Astrocyte of the cerebellum (primary cell): Measurements from ENCODE around the gene RAD51B.
A peak's percentile ranks its signal among the peaks of the same experiment; 100 is the strongest.
"Not testable (repeated sequence)": the region's sequence is repeated elsewhere in the genome, so short reads cannot be mapped to it uniquely, and the experiment has no call there.

Experiments
- DNase-seq: peaks from one replicate; pipeline ENCODE4 v3.0.0-alpha.2; 2011; ENCODE audit warnings: low read depth
- H3K4me3 ChIP-seq: 2 replicates; pipeline ENCODE4 v1.5.1; 2011; ENCODE audit warnings: mild to moderate bottlenecking, low read depth, low read length, moderate library complexity
- CTCF ChIP-seq: IDR thresholded peaks from 2 replicates; pipeline ENCODE4 v1.5.1; 2012; ENCODE audit warnings: low read length, low read depth, moderate library complexity, mild to moderate bottlenecking; ENCODE audit errors: missing control alignments
- in situ Hi-C: cut with HindIII; loops from 2 replicates; pipeline ENCODE4 v1.10.0; 2017; ENCODE audit warnings: low sequenced_read_pairs

The RAD51B gene

DNA sequence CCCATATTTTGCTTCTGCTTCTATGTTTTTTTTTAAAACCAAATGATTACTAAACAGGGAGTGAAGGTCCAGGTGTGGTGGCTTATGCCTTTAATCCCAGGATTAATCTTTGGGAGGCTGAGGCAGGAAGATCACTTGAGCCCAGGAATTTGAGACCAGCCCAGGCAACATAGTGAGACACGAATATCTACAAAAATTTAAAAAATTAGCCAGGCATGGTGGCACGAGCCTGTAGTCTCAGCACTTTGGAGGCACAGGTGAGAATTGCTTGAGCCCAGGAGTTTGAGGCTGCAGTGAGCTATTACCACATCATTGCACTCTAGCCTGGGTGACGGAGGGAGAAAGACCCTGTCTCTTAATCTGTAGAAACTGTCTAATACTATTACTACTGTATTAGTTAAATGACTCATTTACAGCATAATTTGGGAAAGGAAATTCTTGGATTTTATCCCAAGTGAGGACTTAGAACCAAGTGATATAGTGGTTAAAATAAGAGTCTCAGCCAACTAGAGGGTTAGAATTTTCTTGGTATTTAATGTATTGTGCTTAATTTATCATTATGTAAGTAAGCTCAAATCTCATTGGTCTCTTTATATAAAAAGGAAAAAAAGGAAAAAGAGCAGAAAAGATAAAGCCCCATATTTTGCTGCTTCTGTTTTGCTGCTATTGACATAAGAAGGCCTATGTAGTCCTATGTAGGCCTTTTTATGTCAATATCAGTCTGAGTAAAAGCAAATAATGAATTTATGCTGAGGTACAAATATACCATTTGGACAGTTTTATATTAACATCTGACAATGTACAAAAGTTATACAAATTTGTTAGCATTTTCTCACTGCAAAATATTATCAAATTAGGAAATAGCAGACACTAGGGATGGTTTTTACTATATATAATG is 163.4 kb downstream of the RAD51B start:
- in situ Hi-C loops = no loop called here
- DNase-seq = no peak
- no peak overlapping the region for H3K4me3 ChIP-seq
- no peak for TF ChIP-seq CTCF

DNA sequence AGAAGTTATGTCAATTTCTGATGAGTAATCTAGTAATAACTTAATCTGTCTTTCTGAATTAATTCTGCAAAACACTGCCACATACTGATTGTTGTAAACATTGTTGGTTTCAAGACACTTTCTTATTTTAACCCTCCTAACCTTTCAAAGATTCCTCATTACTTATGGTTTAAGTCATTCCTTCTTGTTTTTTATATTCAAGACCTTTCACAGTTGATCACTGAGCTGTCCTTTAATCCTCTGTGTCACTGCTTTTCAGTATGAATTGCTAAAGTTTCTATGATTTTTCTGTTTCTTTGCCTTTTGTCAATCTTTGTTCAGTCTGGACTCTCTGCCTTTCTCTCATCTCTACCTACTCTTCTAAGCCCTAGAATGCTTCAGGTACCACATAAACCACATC is 164.7 kb downstream of the RAD51B start:
- no peak overlapping the region for H3K4me3 ChIP-seq
- TF ChIP-seq CTCF = no peak
- DNase-seq = no peak
- in situ Hi-C loops = no loop called here

DNA sequence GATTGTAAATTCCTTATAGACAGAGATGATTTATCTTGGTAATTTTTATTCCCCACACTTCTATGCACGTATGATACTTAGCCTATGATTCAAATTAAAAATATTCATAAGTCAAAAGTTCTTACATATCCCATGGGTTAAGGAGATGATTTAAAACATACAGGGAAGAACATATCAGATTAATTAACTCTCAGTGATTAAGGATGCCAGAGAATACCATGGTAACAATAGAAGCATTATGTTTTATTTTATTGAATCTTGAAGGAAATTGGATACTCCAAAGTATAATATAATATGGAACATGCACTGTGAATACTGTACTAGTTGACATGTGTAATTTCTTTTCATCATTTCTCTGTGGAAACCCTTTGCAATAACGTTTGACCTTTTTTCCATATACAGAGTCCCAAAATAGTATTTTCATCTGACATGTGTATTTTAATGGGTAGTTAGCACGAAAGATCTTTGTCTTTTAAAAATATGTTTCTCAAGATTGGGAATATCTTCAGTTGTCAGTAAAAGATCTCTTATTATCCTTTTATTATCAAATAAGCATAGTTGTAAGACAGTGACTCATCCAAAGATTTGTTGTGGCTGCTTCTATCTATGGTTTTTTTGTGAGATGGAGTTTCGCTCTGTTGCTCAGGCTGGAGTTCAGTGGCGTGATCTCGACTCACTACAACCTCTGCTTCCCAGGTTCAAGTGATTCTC is 166.7 kb downstream of the RAD51B start:
- no peak for TF ChIP-seq CTCF
- no peak overlapping the region for H3K4me3 ChIP-seq
- in situ Hi-C loops = no loop called here
- DNase-seq = no peak

DNA sequence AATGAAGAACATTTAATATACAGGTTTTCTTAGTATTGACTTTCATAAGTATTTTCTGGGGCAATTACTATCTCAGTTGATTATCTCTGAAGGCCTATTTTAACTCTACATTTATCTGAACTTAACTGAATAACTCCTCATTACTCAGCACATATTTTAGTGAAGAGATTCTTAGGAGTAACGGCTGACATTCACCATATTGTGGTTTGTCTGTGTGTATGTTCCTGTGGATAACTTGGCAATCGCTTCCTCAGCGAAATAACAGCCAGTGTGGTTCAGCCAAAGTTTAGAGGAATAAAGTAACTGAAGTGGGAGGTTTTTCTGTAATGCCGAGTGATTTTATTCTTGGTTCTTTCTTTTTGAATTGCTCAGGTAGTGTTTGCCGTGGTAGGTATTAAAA is 168.0 kb downstream of the RAD51B start:
- in situ Hi-C loops = no loop called here
- no peak for TF ChIP-seq CTCF
- peak; percentile 97 for DNase-seq
- no peak overlapping the region for H3K4me3 ChIP-seq

DNA sequence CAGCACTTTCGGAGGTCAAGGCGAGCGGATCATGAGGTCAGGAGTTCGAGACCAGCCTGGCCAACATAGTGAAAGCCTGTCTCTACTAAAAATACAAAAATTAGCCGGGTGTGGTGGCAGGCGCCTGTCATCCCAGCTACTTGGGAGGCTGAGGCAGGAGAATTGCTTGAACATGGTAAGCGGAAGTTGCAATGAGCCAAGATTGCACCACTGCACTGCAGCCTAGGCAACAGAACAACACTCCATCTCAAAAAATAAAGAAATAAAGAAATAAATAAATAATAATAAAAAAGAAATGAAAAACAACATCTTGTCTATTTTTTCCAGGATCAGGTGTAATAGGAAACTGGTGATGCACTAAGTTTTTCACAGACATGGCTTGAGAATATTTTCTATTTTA is 168.6 kb downstream of the RAD51B start:
- DNase-seq, in situ Hi-C loops, H3K4me3 ChIP-seq: not testable (repeated sequence)

DNA sequence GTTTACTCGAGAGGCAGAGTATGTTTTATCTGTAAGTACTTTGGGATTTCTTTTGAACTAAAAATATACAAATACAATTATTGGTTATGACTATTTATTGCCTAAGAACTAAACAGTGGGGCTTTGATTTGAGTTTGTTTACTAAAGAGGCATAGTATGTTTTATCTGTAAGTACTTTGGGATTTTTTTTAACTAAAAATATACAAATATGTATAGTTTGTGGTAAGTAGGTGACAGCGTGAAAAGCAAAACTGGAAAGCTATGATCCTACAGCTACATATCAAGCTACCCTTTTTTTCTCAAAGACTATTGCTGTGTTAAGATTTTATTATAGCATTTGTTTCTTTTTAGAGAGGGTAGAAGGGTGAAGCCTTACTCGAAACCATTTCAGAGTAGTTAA is 171.0 kb downstream of the RAD51B start:
- no peak overlapping the region for H3K4me3 ChIP-seq
- no peak for DNase-seq
- in situ Hi-C loops = no loop called here
- no peak for TF ChIP-seq CTCF

- TF ChIP-seq CTCF = no peak
- H3K4me3 ChIP-seq = no peak overlapping the region
- in situ Hi-C loops = no loop called here
- DNase-seq = no peak
These were observed 175.0 kb downstream of the RAD51B start for GRCh38 chr14:67994531-67994930.
